Astrocyte of the cerebellum (primary cell): Measurements from ENCODE around the gene NCOR2.

Source experiments
- DNase-seq: peaks from one replicate; pipeline ENCODE4 v3.0.0-alpha.2; 2011; ENCODE audit warnings: low read depth
- H3K4me3 ChIP-seq: 2 replicates; pipeline ENCODE4 v1.5.1; 2011; ENCODE audit warnings: mild to moderate bottlenecking, low read depth, low read length, moderate library complexity
- CTCF ChIP-seq: IDR thresholded peaks from 2 replicates; pipeline ENCODE4 v1.5.1; 2012; ENCODE audit warnings: low read length, low read depth, moderate library complexity, mild to moderate bottlenecking; ENCODE audit errors: missing control alignments
- in situ Hi-C: cut with HindIII; loops from 2 replicates; pipeline ENCODE4 v1.10.0; 2017; ENCODE audit warnings: low sequenced_read_pairs

Gene NCOR2

GRCh38 chr12:124550123-124551089, 17.0 kb downstream of the NCOR2 start:
- in situ Hi-C loops: no loop called here
- DNase-seq: no peak
- H3K4me3 ChIP-seq: no peak overlapping the region
- no peak for TF ChIP-seq CTCF

DNA sequence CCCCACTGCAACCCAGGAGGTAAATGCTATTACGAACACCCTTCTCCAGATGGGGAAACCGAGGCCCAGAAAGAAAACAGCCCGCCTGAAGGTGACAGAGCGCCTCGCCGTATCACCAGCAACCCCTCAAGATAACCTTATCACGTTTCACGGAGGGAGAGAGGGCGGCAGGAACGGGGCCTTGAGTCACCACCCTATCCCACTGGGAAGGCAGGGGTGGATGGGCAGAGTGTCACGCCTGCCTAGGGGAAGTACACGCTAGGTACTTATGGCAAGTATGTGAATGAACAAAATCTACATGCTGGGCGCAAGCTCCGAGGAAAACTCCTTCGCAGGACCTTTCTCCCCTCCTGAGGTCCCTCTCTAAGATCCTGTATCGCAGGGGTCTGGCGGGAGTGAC, 17.8 kb downstream of the NCOR2 start:
- no peak for TF ChIP-seq CTCF
- in situ Hi-C loops: no loop called here
- H3K4me3 ChIP-seq: no peak overlapping the region
- no peak for DNase-seq

DNA sequence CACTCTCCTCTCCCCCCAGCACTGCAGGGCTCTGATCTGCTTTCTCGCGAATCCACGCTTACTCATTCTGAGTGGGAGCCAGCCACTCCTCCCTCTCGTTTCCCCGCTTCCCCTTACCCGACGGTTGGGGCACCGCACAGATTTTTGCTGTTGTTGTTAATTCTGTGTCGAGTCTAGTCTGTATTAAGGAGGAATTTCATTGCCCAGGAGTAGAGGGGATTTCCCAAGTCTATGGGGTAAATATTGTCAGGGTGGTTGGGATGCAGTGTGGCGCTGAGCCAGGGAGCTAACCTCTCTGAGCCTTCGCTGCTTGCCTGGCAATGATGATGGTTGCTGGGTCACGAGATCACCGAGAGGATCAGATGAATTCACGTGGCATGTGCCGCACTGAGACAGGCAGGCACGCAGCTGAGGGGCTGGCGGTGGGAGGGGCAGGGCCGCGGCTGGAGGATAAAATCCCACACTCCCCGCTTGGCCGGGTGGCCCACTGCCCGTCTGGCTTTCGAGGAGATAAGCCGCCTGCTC, 18.5 kb downstream of the NCOR2 start:
- no peak for DNase-seq
- no peak overlapping the region for H3K4me3 ChIP-seq
- in situ Hi-C loops: no loop called here
- TF ChIP-seq CTCF: no peak

GRCh38 chr12:124547626-124548025, 19.8 kb downstream of the NCOR2 start:
- no peak overlapping the region for H3K4me3 ChIP-seq
- DNase-seq: no peak
- TF ChIP-seq CTCF: no peak
- in situ Hi-C loops: no loop called here

- DNase-seq: no peak
- no peak overlapping the region for H3K4me3 ChIP-seq
- in situ Hi-C loops: no loop called here
- no peak for TF ChIP-seq CTCF
Measured at GRCh38 chr12:124545508-124546418, 21.6 kb downstream of the NCOR2 start.

DNA sequence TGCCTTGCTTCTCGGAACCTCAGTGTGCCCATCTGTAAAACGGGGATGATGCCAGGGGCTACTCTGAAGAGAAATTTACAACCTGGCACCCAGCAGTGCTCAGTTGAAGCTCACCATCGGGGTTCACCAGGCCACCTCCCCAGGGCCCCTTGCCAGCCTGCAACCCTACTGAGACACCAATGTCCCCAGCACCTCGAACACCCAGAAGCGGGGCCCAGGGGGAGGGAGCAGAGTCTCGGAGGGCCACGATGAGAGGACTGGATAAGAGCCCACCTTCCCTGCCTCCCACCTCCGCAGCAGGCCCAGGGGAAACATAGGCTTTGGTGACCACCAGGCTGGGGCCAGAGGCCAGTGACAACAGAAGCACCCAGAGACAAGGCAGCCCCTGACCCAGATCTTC, 22.4 kb downstream of the NCOR2 start:
- TF ChIP-seq CTCF: no peak
- H3K4me3 ChIP-seq: no peak overlapping the region
- no peak for DNase-seq
- in situ Hi-C loops: no loop called here
